M059J (cell line): ENCODE measurements around the gene MARK3. TPM values are rescaled to one million over a fixed set of nuclear protein-coding genes. Genes with fewer than 3 reads are reported as not detected.
A peak's percentile ranks its signal among the peaks of the same experiment; 100 is the strongest.
"Not testable (repeated sequence)": the region's sequence is repeated elsewhere in the genome, so short reads cannot be mapped to it uniquely, and the experiment has no call there.

Experiments
- DNase-seq: peaks from one replicate; pipeline ENCODE4 v3.0.0-alpha.2; 2012; ENCODE audit warnings: low read depth
- total RNA-seq: library from RNA; depleted of rRNA; stranded (reverse); fragments of >200 nt; shearing (Covaris generic); gene quantifications from 2 replicates; pipeline ENCODE4 v1.2.3, GENCODE V29; 2014; rRNA removed

The MARK3 gene
- 27.2 and 40.0 TPM in 2 replicates for total RNA-seq

DNA sequence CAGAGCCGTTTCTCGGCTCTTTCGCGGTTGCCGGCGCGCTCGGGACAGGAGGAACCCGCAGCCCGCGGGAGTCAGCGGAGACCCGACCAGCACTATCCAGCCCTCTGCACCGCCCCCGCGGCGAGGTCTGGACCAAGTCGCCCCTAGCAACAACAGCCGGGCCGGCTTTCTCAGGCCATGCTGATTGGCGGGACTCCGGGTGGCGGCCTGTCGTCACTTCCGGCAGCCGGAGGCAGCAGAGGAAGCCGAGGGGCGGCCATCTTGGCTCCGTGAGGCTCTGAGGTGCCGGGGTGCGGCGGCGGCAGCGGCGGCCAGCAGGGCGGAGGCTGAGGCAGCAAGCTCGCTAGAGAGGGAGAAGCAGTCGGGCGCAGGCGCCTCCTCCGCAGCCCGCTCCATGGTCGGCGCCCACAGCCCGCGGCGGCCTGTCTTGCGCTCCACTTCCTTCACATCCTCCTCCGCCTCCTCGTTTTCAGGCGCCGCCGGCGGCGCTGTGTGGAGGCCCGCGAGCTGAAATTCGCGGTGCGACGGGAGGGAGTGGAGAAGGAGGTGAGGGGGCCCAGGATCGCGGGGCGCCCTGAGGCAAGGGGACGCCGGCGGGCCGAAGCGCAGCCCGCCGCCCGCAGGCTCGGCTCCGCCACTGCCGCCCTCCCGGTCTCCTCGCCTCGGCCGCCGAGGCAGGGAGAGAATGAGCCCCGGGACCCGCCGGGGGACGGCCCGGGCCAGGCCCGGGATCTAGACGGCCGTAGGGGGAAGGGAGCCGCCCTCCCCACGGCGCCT, at the start of gene MARK3:
Gene MARK3, plus strand, starts transcription at position 264 of the 777 bp plus-strand sequence. CDS start 615 bp downstream, outside the sequence.
- DNase-seq = peak; percentile 93

DNA sequence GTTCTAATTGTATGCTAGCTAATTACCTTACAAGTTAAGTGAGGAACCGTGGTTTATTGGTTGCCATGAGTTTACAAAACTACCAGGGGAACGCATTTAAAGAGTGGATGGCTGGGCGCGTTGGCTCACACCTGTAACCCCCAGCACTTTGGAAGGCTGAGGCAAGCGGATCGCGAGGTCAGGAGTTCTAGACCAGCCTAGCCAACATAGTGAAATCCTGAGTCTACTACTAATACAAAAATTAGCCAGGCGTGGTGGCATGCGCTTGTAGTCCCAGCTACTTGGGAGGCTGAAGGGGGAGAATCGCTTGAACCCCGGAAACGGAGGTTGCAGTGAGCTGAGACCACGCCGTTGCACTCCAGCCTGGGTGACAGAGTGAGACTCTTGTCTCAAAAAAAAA, 49.0 kb upstream of the MARK3 start:
- DNase-seq = no peak

DNA sequence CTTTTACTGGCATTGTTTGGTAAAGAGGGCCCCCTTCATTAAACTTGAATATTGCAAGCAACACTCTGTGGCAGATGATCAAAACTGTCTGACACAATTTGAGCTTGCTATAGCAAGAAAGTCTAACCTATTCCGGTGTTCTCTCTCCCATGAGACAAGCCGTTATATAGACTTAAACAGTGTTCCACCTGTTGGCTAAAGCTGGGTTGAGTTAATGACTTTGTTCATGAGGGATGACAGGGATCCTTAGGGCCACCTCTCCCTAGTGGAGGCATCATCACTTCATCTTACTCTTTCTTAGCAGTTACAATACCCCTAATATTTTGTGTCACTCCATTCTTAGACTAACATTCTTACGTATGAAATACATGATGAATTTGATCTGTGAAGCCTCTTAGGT, 47.4 kb upstream of the MARK3 start:
- no peak for DNase-seq

DNA sequence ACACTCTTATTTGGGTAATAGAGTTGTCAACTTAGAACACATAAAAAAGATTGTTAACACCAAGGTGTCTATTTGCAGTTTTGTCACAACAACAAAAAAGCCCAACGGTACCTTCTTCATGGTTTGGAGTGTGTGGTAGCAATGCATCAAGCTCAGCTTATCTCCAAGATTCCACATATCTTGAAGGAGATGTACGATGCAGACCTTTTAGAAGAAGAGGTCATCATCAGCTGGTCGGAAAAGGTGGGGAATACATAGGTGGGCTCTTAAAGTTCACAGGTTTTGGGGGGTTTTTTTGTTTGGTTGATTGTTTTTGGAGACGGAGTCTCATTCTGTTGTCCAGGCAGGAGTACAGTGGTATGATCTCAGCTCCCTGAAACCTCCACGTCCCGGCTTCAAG, 45.7 kb upstream of the MARK3 start:
- no peak for DNase-seq

DNA sequence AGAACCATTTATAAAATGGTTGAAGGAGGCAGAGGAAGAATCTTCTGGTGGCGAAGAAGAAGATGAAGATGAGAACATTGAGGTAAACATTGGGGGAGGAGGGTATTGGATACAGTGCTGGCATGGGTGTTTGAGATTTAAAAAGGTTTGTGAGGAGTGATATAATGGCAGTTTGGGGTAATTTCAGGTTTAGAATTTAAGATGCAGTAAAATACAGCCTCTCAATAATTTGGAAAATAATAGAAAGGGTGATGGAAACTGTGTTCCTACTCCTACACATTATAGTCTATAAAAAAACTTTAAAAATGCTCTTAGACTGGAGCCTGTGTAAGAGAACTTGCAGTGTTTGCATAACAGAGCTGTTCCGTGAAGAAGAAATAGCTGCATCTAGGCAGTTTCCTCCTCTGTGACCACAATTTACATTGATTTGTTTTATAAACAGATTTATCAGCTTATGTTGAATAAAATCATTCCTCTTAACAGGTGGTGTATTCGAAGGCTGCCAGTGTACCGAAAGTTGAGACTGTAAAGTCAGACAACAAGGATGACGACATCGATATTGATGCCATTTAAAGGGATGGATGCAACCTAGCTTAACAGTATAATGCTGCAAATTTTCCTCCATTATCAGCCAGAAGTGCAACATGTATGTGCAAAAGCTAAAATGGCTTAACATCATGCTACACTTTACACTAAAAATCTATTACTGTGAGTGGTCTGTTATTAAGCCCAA, 44.6 kb upstream of the MARK3 start:
- no peak for DNase-seq

DNA sequence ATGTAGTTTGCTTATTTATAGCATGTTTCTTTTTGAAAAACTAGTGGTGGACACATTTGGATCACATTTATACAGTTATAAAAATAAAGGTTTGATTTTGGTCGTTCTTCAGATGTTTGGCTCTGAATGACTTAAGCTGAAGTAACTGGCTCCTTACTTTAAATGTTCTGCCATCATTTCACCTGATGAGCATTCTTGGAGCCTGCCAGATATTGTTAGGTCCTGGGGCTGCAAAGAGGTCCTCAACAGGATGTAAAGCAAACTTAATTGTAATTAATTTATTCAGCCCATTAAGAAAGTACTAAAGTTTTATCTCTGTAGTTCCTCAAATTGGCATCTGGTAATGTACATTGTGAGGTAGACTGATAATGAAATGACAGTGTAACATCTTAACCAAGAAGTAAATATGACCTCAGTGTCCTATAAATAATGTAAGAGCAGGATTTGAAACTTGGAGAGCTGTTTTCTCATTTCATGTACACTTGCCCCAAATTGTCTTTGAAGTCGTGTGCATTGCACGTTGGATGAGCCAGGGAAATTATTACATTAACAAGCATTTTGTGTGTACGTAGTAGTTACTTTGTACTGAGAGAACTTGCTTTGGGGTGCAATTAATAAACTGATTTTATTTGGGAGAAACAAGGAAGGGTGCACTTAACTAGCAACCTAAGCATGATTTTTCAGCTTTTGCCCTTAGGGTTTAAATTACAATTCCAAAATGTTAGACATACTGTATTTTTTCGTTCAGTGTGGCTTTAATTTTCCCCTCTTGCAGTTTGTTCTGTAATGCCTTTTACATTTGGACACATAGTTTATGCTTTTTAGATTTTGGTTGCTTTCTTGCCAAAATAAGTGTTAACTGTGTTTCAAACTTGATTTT, 43.7 kb upstream of the MARK3 start:
- no peak for DNase-seq

DNA sequence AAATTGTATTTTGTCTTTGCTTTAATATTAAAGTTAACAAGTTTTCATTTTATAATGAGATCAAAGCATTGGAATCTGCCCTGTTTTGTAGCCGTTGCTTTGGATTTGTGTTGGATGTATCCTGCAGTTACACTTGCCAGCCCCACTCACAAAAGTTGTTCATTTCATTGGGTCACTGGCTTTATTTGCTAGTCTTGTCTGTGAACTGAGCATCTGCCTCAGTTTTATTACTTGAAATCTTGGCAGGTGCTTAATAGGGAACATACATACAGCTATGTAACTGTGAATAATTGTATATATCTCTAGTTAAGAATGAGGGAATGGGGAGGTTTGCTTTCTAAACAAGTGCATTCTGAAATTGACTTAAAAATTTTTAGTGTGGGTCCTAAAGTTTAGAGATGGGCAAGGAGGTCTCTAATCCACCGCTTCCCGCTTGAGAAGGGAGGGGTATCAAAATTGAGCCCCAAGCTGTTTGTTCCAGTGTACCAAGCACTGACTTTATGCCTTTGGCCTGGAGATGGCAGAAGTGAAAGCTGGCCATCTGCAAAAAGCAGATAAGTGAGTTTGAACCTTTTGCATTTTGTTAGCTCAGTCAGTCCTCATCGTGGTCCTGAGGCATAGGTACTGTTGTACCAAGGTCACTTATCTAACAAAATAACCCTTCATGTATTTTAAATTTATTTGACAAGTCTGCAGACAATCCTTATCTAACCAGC, 41.9 kb upstream of the MARK3 start:
- no peak for DNase-seq

DNA sequence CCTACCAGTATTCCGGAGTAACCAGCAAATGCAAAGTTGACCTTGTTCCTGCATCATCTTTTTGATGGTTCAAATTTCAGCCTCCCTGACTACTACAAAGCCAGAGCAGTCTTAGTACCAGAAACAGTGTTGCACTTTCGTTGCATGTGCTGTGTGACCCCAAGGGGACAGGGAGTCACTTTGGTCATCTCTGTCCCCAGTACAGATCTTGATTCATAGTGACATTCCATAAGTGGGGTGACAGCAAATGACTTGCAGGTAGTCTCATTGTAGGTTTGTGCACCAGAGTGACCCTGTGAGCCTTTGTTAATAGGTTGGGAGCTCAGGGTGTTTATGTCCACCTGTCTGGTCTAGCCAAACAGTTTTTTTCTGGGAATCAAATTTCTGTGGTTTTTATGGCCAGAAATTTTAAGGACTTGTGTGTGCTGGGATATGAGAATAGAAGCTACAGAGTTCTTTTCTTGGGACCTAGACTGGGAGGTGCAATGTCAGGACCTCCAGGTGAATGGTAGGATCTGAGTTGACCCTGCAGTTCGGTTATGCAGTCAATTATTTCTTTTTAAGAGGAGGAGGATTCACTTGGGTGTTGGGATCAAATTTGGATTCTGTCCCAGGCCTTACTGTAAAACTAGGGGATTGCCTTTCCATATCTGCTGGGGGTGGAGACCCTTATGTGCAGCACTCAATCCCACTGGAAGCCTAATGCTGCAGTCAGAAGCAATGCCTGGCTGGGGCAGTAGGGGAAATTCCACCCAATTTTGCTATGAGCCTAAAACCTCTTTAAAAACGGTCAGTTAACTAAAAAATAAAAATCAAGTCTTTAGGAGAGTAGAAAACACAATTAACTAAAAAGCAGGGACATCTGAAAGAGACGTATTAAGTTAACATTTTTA, 41.1 kb upstream of the MARK3 start:
- no peak for DNase-seq

DNA sequence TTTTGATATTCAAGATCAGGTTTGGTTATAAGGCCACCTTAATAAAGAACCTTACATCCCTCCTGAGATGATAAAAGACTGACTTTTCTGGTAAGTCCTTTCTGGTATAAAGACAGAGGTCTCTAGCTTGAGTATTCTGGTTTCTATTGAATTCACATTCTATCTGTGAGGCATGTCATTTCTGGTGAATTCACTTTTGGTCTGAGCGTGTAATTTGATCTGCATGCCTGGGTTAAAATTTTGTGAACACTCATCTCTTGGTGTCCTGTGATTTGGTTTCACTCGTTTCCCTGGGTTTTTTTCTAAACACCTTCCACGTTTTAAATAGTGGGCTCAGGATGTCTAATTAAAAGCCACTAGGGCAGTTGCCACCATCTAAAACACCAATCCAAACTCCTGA, 38.9 kb upstream of the MARK3 start:
- no peak for DNase-seq

DNA sequence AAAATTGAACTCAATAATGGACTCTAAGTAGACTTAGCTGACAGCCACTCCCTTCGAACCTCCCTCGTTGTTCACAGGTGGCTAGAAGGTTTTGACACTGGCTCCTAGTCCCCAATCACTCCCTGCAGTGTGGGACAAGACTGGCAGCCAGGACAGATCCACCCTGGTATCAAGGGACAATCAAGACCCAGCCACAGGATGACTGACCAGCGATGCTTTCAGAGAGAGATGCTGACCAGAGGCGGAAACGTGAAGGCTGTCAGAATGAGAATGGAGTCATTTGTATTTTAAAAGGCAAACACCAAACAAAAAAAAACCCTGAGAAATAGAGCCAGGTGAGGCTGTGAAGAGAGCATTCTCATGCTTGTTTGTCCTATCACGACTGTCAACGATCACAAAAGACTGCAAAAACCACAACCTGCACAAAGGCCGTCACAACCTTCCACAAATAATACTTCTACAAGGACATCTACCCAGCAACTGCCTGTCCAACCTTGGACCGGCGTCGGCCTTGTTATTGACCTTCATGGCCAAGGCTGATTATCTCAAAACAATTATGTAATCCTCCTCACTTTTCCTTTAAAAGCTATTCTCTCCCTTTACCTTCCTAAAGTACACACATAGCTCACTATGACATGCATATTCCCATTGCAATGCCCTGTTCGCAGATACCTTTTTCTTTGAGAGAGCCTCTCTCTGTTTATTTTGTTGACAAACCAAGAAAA, 38.0 kb upstream of the MARK3 start:
- DNase-seq = no peak

DNA sequence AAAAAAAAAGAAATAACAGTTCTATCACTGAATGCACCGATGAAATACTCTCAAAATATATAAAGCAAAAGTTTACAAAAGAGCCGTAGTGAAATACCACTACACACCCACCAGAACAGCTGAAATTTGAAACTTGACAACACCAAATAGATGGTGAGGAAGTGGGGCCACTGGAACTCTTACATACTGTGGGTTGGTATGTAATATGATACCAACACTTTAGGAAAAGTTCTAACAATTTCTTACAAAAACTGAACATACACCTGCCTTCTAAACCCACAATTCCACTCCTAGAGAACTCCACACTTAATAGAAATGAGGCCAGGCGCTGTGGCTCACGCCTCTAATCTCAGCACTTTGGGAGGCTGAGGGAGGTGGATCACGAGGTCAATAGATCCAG, 37.1 kb upstream of the MARK3 start:
- no peak for DNase-seq

DNA sequence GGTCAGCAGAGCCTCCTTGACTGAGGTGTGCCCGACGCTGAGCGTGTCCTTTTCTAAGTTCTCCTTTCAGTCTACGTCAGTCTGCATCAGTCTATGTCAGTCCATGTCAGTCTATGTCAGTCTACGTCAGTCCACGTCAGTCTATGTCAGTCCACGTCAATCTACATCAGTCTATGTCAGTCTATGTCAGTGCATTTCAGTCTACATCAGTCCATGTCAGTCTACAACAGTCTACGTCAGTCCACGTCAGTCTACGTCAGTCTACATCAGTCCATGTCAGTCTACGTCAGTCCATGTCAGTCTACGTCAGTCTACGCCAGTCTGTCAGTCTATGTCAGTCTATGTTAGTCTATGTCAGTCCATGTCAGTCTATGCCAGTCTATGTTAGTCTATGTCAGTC, 35.2 kb upstream of the MARK3 start:
- DNase-seq = no peak

DNA sequence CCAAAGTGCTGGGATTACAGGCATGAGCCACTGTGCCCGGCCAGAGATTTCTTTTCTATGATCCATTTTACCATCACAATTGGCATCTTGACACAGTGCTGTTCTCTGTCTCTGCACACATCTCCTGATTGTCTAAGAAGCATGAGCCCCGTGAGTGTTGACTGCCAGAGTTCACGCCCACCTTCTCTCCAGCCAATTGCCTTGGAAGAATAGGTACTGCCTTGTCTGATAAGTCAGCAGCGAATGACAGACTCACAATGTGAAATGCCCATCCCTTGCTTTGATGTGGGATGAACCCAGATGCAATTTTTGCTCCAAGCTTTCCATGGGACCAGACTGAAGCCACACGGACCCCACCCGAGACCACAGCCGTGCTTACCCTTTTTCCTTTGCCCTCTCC, 31.9 kb upstream of the MARK3 start:
- DNase-seq = no peak

DNA sequence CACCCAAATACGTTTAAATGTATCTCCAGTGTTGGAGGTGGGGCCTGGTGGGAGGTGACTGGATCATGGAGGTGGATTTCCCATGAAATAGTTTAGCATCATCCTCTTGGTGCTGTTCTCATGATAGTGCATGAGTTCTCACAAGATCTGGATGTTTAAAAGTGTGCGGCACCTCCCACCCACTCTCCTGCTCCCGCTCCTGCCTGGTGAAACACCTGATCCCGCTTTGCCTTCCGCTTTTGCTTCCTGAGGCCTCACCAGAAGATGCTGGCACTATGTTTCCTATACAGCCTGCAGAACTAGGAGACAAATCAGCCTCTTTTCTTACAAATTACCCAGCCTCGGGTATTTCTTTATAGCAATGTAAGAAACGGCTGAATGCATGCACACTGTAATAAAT, 31.1 kb upstream of the MARK3 start:
- no peak for DNase-seq

DNA sequence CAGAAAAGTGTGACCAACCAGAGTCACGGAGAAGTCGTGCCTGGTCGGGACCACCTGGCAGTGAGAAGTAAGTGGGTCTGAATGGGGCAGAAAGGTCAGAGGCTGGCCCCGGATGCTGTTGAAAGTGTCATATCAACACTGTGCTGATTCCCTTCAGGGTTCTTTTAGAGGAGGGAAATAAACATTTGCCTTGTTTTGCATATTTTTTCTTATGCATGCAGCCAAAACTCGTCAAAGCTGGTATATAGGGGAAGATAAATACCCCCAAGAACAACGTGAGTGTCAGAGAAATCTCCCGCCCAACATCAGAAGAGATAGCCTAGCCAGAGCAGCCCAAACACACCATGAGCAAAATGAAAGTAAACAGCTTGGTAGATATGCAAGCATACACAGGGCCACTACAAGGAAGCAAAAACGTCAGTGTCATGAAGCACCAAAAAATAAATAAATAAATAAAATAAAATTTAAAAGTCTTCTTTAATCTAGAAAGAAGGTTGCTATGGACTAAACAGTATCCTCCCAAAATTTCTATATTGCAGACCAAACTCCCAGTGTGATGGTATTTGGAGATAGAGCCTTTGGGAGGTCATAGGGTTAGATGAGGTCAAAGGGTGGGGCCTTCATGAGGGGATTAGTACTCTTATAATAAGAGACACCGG, 29.1 kb upstream of the MARK3 start:
- DNase-seq = no peak

DNA sequence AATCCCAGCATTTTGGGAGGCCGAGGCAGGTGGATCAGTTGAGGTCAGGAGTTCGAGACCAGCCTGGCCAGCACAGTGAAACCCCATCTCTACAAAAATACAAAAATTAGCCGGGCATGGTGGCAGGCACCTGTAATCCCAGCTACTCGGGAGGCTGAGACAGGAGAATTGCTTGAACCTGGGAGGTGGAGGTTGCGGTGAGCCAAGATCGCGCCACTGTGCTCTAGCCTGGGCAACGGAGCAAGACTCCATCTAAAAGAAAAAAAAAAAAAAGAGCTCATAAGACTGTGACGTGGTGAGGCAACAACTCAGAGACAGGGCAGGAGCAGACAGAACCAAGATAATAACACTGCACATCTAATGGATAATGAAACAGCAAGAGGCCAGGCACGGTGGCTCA, 27.7 kb upstream of the MARK3 start:
- not testable (repeated sequence) for DNase-seq

DNA sequence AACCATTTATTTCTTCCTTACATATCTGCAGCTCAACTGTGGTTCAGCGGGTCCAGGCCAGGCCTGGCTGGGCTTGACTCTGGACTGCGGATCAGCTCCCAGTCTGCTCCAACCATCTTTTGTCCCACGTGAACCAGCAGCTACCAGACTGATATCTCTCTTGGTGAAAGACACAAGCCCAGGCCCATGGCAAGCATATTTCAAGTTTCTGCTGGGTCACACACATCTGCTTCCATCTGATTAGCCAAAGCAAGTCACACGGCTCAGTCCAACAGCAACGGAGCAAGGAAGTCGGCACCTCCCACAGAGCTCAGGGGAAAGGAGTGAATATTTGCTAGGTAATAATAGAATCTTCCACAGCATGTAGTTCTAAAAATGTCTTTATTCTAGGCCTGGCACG, 24.7 kb upstream of the MARK3 start:
- DNase-seq = no peak

DNA sequence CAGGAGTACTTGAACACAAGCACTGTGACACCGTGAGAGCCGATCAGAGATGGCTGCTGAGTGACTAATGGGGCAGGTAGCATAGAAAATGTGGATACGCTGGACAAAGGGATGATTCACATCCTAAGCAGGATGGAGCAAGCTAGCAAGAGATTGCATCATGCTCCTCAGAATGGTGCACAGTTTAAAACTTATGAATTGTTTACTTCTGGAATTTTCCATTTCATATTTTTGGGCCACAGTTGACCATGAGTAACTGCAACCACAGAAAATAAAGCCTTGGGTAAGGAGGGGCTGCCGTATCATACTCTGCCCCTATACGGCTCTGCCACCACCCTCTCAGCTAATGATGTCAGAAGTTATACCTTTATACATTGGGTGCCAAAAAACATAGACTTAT, 23.3 kb upstream of the MARK3 start:
- DNase-seq = peak; percentile 90

DNA sequence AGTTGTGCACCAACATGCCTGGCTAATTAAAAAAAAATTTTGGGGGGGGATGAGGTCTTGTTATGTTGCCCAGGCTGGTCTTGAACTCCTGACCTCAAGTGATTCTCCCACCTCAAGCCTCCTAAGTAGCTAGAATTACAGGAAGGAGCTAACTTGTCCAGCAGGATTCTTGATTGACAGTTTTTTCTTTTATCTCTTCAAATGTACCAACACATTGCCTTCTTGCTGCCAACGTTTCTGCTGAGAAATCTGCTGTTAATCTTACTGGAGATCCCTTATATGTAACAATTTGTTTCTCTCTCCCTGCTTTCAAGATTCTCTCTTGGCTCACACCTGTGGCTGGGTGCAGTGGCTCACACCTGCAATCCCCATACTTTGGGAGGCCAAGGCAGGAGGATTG, 22.4 kb upstream of the MARK3 start:
- DNase-seq = no peak
